Panc1 (cell line): ENCODE data around the gene NME3. TPM values are rescaled to one million over a fixed set of nuclear protein-coding genes. Genes with fewer than 3 reads are reported as not detected.

ENCODE experiments used
- ATAC-seq: fragments of 200-7000 bp; cut with Tn5 transposase; 2 replicates; pipeline ENCODE4 v1.9.1; 2020; ENCODE audit warnings: mild to moderate bottlenecking, moderate library complexity
- BruUV-seq: library from RNA; stranded (reverse); fragments of 400-500 nt; replicated peaks from 2 replicates; lab custom pipeline; 2021; lab: Mats Ljungman, UMichigan
- CTCF ChIA-PET: fragments of 300-600 bp; sonication (Branson Sonifier 250); formaldehyde crosslinking; loops from one replicate; lab custom pipeline; 2022; ENCODE audit warnings: antibody characterized with exemption; lab: Charles Lee
- POLR2A ChIA-PET: fragments of 300-600 bp; sonication (Branson Sonifier 250); formaldehyde crosslinking; loops from one replicate; lab custom pipeline; 2022; ENCODE audit warnings: antibody characterized with exemption; lab: Charles Lee
- DNase-seq: peaks from one replicate; pipeline ENCODE4 v3.0.0-alpha.2; 2010; ENCODE audit warnings: low read depth, low spot score
- H3K27ac ChIP-seq: 2 replicates; pipeline ENCODE4 v1.5.1; 2011; ENCODE audit warnings: mild to moderate bottlenecking, low read length, inconsistent platforms
- H3K27me3 ChIP-seq: fragments of 200-500 bp; sonication (Bioruptor generic); 2 replicates; pipeline ENCODE4 v1.6.0; 2014; ENCODE audit warnings: low read length, inconsistent platforms; ENCODE audit not compliant: control insufficient read depth, insufficient read depth
- H3K36me3 ChIP-seq: fragments of 200-500 bp; sonication (Bioruptor generic); 2 replicates; pipeline ENCODE4 v1.5.1; 2014; ENCODE audit warnings: inconsistent platforms, mild to moderate bottlenecking, low read length, moderate library complexity; ENCODE audit not compliant: control insufficient read depth, insufficient read depth
- H3K4me1 ChIP-seq: 2 replicates; pipeline ENCODE4 v1.5.1; 2011; ENCODE audit warnings: inconsistent platforms, mild to moderate bottlenecking, low read length, moderate library complexity; ENCODE audit not compliant: control insufficient read depth, insufficient read depth
- H3K4me3 ChIP-seq, 2 experiments: 2 replicates each; pipeline ENCODE4 v1.5.1; 2011 to 2012; ENCODE audit warnings: low read depth in 2 of 2, low read length in 2 of 2, mild to moderate bottlenecking in 2 of 2, inconsistent platforms in 1 of 2, moderate library complexity in 1 of 2
- H3K9me3 ChIP-seq: fragments of 200-500 bp; sonication (Bioruptor generic); 2 replicates; pipeline ENCODE4 v1.5.1; 2014; ENCODE audit warnings: low read depth, mild to moderate bottlenecking, inconsistent platforms, low read length, moderate library complexity; ENCODE audit not compliant: control insufficient read depth, insufficient read depth
- CTCF ChIP-seq: fragments of 450-650 bp; IDR thresholded peaks from 2 replicates; pipeline ENCODE4 v1.5.1; 2017; ENCODE audit warnings: mild to moderate bottlenecking
- POLR2AphosphoS5 ChIP-seq: IDR thresholded peaks from 2 replicates; pipeline ENCODE4 v1.6.1; 2012; ENCODE audit warnings: mild to moderate bottlenecking, low read depth, low read length, moderate library complexity
- REST ChIP-seq, 2 experiments: IDR thresholded peaks; 2 replicates each; pipeline ENCODE4 v1.6.1; 2011 to 2012; ENCODE audit warnings: low read depth in 2 of 2, control low read depth in 1 of 2, low read length in 1 of 2, mild to moderate bottlenecking in 1 of 2, moderate library complexity in 1 of 2; ENCODE audit not compliant: insufficient read depth in 1 of 2
- SIN3A ChIP-seq: IDR thresholded peaks from 2 replicates; pipeline ENCODE4 v1.6.1; 2012; ENCODE audit warnings: low read depth, mild to moderate bottlenecking, low read length, moderate library complexity, borderline replicate concordance; ENCODE audit not compliant: insufficient read depth
- TCF7L2 ChIP-seq: IDR thresholded peaks from 2 replicates; pipeline ENCODE4 v1.6.1; 2011; ENCODE audit warnings: mild to moderate bottlenecking, low read depth, low read length, inconsistent platforms
- in situ Hi-C: cut with HindIII; loops from 2 replicates; pipeline ENCODE4 v1.10.0; 2016; ENCODE audit warnings: low sequenced_read_pairs, low pct_unique_long_range_greater_than_20kb
- intact Hi-C: fragments of 100-400 bp; cut with micrococcal nuclease; formaldehyde crosslinking; loops from one replicate; pipeline ENCODE4 v1.10.0; 2022; ENCODE audit not compliant: unreplicated experiment
- total RNA-seq: library from RNA; stranded (reverse); gene quantifications from one replicate; pipeline ENCODE4 v1.2.1, GENCODE V29; 2021; ENCODE audit not compliant: unreplicated experiment

Gene NME3
- total RNA-seq, 1 experiment from 2014 or later, result 117 TPM

GRCh38 chr16:1774448-1774780 lies 3.1 kb upstream of the NME3 start:
- Histone ChIP-seq H3K36me3 (no peaks in the 10 kb centered on the region; the same call in 1 of the 2 replicates), H3K27ac (peak overlapping the region; percentile 95), H3K27me3 (no peaks in the 10 kb centered on the region), H3K9me3 (no peaks in the 10 kb centered on the region), H3K4me3 (peak overlapping the region; percentile 60 to 71), H3K4me1 (peaks cover 51% of the 10 kb centered on the region)
- TF ChIP-seq POLR2AphosphoS5 (no peak), SIN3A (no peak), TCF7L2 (no peak), REST (IDR thresholded peaks at IDR 0.05; ENCODE audit: insufficient read depth in 1 of 2, low read depth in 2 of 2, low read length in 1 of 2) (no peak), CTCF (no peak)
- in situ Hi-C loops, result no loop called here
- ChIA-PET CTCF (interaction anchor here (1.3 kb wide), 1 partner anchor 8 kb away, joined by 5 read pairs; the partner anchor contains the start of genes NUBP2 and SPSB3), POLR2A (no interaction called here)
- ATAC-seq, result no peak
- DNase-seq, result no peak
- intact Hi-C loops, result loop anchor here (10.0 kb wide), 1 partner anchor 1090 kb away; the partner anchor contains the start of genes JMJD8 and STUB1
- BruUV-seq, result no TSS peak

GRCh38 chr16:1773703-1774447 lies 2.5 kb upstream of the NME3 start:
- Histone ChIP-seq H3K27me3 (no peaks in the 10 kb centered on the region), H3K9me3 (no peaks in the 10 kb centered on the region), H3K36me3 (no peaks in the 10 kb centered on the region; the same call in 1 of the 2 replicates), H3K4me3 (peak overlapping the region; percentile 60 to 71), H3K4me1 (peaks cover 51% of the 10 kb centered on the region), H3K27ac (peak overlapping the region; percentile 95)
- ATAC-seq, result no peak
- DNase-seq, result no peak
- BruUV-seq, result no TSS peak
- TF ChIP-seq REST (IDR thresholded peaks at IDR 0.05; ENCODE audit: insufficient read depth in 1 of 2, low read depth in 2 of 2, low read length in 1 of 2) (no peak), SIN3A (no peak), TCF7L2 (no peak), CTCF (no peak; the same call in 1 of the 2 replicates), POLR2AphosphoS5 (no peak)
- CTCF ChIA-PET, result interaction anchor here (1.3 kb wide), 1 partner anchor 9 kb away, joined by 5 read pairs; the partner anchor contains the start of genes NUBP2 and SPSB3
- POLR2A ChIA-PET, result no interaction called here
- in situ Hi-C loops (no loop called here), intact Hi-C loops (loop anchor here (10.0 kb wide), 1 partner anchor 1089 kb away; the partner anchor contains the start of genes JMJD8 and STUB1)
